NAMALWA (cell line): Measurements from ENCODE around the gene KSR2.
"Not testable (repeated sequence)": the region's sequence is repeated elsewhere in the genome, so short reads cannot be mapped to it uniquely, and the experiment has no call there.

ENCODE experiments used
- DNase-seq: peaks from one replicate; pipeline ENCODE4 v3.0.0-alpha.2; 2015; ENCODE audit warnings: low spot score

Gene KSR2

DNA sequence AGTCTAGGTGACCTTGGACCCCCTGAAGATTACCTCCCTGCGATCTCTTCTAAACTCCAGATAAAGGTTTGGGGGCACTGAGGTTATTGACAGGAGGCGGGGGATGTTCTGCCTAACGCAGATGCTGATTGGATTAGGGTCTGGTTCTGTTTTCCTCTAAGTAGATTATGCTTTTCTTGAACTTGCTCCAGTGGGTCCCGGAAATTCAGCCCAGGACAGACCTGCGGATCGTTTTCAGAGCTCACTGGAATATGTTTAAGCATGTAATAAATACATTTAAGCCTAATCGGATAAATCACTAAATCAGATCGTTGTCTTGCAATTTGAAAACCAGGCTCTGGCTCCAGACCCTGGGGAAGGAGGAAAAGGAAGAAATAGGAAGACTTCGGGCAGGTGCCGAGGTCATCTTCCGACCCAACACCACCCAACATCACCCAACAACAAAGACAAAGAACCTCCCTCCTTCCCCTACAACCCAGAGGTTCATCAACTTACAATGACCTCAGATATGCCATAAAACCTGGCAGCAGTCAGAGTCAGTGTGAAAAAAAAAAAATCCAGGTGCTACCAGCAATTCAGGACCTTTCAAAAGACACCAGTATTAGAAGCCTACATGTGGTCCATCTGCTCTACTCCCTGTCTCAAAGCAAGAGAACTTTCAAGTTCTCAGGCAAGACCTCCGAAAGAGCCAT, 148.4 kb downstream of the KSR2 start:
- no peak for DNase-seq

DNA sequence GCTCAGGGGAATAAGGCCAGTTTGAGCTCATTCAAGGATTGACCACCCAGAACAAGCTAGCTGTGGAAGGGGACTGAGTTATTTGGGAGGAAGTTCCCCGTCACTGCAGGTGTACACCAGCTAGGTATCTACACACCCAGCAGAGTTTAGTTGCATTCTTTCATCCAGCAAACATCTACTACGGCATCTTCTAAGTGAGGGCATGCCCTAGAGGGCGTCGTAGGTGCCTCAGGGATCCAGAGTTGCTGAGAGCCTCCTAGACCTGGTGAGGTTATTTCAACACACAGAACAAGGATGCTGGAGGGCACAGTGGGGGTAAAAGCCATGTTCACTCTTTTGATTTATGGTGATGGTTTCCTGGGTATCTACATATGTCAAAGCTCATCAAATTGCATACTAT, 149.6 kb downstream of the KSR2 start:
- DNase-seq, result no peak

DNA sequence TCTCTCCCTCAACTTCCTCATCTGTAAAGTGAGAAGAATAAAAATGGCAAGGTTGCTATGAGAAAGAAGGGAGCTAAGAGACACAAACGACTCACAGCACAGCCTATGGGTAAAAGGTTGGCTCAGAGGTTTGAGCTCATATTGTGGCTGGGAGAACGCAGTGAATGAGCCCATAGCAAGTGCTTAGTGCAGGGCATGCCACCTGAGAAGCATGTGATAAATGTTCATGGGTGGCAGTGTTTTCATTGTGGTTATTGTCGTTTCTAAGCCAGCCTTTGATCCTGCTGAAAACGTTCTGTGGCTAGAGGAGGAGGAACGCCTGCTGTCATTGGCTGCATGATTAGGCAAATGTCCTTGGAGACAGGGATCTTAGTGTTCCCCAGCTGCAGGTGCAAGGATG, 150.4 kb downstream of the KSR2 start:
- no peak for DNase-seq

DNA sequence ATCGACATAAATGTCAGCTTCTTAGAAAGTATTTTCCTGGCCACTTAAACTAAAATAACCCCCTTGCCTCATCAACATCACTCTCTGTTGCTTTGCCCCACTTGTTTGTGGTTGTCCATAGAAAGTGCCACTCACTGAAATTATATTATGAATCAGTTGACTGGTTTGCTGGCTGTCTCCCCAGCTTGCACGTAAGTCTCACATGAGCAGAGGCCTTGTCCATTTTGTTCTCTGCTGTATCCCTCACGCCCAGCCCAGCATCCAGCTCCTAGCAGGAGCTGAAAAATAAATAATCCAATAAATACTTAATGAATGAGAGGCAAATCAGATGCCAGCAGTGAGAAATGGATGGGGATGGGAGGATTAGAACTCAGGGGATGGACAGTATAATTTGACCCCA, 159.3 kb downstream of the KSR2 start:
- DNase-seq, result no peak

DNA sequence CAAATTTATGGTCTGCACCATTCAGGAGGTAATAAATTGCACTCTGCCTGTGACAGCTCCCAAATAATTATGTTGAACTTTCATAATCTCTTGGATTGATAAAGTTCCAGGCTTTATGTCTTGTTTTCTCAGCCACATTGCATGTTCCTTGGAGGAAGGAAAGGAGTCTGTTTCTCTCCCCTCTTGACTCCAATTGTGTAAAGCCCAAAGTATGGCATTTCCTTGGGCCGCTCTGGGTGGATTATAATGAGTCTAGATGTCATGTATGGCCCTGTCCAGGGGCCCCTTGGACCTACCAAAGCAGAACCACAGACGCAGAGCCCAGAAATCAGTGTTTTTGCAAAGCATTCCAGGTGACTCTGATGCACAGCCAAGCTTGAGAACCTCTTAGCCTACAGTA, 160.8 kb downstream of the KSR2 start:
- no peak for DNase-seq

DNA sequence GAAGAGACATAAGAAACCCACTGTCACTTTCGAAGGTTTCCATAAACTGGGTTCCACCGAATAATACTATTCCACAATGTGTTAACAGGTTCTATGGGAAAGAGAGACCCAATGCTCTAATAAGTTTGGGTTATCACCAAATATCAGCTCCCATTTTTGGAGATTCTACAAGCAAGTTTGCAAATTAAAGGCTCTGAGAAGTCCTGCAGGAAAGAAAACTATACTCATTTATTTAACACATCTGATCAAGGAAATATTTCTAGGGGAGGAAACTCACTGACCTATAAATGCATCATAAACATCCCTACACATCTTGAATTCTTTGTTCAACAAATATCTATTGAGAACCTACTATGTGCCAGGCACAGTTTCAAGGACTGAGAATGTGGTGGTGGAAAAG, 161.4 kb downstream of the KSR2 start:
- no peak for DNase-seq

DNA sequence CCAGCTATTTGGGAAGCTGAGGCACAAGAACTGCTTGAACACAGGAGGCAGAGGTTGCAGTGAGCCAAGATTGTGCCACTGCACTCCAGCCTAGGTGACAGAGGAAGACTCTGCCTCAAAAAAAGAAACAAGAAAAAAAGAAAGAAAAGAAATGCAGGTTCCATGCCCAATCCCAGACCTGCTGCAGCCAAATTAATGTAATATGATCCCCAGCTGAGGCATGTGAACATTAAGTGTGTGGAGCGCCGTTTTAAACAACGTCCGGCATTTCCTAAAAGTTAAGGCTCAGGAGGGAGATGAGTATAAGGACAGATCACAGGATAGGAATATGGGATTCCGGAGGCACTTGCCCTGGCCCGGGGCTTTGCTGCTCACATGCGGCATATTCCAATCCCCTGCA, 162.9 kb downstream of the KSR2 start:
- no peak for DNase-seq

DNA sequence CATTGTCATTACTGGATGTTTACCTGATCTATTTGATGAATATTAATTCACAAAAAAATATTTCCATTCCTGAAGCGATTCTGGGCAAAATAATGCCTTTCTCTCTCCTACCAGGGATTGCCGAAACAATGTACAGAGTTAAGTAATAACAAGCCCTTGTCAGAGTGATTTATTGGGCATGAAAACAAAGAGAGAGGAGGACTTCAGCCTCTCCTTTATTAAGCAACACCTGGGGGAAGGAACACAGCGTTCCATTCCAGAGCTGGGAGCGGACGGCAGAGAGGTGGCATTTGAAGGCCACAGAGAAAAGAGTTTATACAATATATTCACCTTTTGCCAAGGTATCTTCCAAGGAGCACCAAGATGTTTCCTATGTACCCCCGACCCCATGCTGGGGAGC, 165.8 kb downstream of the KSR2 start:
- no peak for DNase-seq

DNA sequence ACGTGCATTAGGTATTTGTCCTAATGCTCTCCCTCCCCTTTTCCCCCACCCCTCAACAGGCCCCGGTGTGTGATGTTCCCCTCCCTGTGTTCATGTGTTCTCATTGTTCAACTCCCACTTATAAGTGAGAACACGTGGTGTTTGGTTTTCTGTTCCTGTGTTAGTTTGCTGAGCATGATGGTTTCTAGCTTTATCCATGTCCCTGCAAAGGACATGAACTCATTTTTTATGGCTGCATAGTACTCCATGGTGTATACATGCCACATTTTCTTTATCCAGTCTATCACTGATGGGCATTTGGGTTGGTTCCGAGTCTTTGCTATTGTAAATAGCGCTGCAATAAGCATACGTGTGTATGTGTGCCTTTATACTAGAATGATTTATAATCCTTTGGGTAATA, 168.1 kb downstream of the KSR2 start:
- DNase-seq, result not testable (repeated sequence)

DNA sequence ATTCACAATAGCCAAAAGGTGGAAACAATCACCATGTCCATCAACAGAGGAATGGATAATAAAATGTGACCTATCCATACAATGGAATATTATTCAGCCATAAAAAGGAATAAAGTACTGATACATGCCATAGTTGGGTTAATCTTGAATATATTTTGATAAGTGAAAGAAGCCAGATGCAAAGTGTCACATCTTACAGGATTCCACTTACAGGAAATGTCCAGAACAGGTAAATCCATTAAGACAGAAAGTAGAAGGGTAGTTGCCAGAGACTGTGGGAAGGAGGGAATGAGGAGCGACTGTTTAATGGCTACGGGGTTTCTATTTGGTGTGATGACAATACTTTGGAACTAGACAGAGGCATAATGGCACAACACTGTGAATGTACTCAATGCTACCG, 171.6 kb downstream of the KSR2 start:
- no peak for DNase-seq

DNA sequence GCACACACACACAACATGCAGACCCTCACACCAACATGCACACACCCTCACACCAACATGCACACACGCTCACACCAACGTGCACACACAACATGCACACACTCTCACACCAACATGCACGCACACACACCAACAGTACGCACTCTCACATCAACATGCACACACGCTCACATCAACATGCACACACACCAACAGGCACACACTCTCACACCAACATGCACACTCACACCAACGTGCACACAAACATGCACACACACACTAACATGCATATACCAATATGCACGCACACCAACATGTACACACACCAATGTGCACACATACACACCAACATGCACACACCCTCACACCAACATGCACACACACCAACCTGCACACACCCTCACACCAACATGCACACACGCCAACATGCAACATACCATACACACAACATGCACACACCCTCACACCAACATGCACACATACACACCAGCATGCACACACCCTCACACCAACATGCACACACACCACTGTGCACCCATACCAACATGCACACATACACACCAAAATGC, 175.8 kb downstream of the KSR2 start:
- no peak for DNase-seq

DNA sequence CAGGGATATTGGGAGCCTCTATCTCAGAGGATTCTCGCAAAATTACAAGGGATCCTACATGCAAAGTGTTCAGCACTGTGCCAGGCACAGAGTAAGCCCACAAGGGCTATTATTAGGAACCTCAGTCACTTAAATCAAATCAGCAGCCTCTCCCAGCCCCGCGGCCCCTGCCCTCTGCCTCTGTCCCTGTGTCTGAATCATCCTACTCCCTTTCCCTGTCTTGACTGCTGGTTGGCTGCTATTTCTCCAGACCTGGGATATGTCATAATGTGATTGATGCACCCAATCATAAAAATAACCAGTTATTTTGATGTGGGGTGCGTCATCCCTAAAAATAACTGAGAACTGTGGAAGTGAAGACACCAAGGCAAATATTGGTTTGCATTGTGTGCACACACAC, 176.3 kb downstream of the KSR2 start:
- no peak for DNase-seq

DNA sequence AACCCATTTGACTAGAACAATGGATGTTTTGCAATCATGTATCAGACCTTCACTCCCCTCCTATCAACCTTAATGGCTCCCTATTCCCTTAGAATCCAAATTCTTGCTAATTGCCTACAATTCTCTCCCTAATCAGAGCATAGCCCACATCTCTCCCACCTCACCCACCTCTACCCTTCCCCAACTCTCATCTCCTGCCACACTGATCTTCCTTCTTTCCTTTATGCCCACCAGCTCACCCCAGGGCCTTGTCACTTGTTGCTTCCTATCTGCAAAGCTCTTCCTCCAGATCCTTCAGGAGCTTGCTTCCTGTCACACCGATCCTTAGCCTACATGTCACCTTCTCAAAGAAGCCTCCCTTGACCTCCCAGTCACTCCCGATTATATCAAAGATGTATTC, 177.8 kb downstream of the KSR2 start:
- DNase-seq, result no peak

DNA sequence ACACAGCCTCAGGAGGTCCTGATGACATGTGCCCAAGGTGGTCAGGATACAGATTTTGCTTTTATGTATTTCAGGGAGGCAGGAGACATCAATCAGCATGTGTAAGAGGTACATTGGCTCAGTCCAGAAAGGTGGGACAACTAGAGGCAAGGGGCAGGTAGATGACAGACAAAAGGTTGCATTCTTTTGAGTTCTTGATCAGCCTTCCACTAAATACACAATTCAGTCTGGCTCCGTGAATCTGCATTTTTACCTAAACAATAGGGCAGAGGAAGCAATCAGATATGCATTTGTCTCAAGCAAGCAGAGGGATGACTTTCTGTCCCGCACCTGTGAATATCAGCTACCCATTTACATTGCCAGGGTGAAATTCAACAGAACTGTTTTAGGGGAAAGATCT, 178.6 kb downstream of the KSR2 start:
- no peak for DNase-seq

DNA sequence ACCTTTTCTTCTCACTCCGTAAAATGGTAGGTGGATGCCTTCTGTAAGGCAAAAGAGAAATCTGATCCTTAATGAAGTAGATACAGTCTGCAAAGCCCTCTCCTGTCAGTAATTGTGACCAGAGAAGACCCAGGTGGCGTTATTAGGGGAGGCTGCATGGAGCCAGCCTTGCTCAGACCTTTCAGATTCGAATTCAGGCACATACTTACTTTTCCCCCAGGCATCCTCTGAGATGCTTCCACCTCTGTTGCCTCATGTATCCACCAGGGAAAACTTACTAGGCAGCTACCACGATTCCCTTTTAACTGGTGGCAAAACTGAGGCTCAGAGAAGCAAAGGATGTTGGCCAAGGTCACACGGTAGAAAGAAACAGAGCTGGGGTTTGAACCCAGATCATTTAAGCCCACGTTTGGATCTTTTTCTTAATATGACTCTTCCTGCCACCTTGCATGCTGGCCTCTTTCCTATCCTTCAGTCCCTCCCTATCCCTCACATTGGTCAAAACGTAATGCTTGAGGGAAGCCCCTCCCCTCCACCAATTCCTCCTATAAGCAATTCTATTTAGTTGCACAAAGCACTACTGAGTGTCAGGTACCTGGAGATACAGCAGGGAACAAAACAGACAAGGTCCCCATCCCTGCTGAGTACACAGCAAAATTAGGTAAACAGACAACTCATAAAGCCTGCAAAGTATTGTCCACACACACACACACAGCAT, 179.4 kb downstream of the KSR2 start:
- no peak for DNase-seq

DNA sequence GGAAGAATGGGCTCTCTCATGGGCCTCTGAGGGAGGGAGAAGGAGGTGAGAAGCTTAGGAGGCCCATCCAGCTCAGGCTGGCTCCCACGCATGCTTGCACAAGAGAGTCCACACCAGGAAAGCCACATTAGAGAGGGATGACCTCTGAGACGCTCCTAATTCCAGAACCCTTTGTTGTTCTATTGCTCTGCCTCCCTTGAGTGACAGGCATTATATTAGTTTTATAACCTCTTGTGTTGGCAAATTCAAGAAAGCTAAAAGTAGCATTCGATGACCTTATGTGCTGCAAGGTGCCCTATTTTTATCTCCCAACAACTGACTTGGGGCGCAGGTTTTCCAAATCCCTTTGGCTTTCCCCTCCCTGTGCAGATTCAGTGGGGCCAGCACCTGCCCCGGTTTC, 190.1 kb downstream of the KSR2 start:
- no peak for DNase-seq

DNA sequence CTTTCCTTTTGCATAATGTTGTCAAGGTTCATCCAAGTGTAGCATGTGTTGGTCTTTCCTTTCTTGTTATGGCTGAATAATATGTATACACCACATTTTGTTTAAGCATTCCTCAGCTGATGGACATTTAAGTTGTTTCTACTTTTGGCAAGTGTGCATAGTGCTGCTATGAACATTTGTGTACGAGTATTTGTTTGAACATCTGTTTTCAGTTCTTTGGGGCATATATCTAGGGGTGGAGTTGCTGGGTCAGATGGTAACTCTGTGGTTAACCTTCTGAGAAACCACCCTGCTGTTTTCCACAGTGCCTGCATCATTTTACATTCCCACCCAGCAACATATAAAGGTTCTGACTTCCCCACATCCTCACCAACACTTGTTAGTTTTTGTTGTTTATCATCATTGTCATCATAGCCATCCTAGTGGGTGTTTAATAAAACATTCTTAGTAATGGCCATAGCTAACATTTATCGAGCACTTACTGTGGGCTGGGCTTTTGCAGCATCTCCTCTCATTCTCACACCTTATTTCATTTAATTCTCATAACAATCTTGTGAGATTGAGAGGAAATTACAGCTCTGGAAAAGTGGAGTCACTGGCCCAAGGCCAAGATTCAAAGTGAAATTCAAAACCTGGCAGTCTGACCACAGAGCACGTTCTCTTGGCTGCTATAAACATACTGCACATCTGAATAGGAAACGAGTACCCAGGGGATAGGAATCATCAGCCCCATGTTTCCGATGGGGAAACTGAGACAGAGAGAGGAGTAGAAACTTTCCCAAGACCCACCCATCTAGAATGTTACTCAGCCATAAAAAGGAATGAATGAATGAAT, 193.6 kb downstream of the KSR2 start:
- no peak for DNase-seq

DNA sequence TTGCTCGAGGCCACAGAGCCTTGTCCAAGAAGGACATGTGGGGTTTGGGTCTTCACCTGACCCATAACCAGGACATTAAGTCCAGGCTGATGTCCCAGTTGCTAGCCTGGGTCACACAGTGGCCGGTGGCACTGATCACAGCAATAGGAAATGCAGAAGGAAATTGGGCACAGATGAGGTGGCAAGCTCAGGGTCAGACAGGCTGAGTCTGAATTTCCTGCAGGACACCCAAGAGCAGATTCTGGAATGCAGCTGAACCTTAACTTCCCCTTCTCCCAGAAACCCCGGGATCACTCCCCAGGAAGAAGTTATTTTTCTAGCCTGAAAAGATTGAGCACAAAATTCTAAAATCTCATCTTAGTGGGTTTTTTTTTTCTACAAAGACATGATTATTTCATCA, 199.9 kb downstream of the KSR2 start:
- DNase-seq, result no peak

DNA sequence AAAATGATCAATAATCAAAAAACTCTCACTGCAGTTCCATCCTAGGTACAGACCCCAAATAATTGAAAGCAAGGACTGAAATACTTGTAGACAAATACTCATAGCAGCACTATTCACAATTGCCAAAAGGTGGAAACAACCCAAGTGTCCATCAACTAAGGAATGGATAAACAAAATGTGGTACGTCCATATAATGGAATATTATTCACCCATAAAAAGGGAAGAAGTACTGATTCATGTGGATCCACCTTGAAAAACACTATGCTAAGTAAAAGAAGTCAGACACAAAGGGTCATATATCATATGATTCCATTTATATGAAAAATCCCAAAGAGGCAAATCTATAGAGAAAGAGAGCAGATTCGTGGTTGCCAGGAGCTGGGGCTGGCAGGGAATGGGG, 202.8 kb downstream of the KSR2 start:
- no peak for DNase-seq

DNA sequence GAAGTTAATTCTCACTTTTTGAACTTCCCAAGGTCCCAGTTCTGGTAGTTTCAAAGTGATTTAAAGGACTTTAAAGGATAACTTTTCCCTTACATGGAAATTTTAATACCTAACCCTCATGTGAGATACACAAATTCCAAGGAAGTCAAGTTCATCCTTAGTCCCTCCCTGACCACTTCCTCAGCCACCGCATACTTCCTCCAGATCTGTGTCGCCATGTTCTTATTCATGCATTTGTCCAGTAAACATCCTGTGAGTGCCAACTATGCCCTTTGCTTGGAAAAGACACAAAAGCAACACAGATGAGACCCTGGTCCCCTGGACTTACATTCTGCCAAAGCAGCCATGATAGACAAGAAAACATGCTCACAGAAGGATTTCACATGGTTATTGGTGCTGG, 206.6 kb downstream of the KSR2 start:
- no peak for DNase-seq

DNA sequence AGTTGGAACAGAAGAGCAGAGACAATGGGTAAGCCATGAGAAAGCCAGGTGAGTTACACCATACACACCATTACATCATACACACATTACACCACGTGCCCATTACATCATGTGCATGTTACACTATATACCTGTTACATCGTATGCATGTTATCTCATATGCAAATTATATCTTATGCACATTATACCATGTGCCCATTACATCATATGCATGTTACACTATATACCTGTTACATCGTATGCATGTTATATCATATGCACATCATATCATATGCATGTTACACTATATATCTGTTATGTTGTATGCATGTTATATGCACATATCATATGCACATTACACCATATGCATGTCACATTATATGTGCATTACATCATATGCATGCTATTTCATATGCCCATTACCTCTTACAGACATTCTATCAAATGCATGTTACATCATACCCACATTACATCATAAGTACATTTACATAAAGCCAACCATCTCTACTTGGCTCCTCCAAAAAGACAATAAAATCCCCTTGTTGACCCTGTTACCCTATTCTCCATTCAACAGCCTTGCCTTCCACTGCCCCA, 207.2 kb downstream of the KSR2 start:
- no peak for DNase-seq

DNA sequence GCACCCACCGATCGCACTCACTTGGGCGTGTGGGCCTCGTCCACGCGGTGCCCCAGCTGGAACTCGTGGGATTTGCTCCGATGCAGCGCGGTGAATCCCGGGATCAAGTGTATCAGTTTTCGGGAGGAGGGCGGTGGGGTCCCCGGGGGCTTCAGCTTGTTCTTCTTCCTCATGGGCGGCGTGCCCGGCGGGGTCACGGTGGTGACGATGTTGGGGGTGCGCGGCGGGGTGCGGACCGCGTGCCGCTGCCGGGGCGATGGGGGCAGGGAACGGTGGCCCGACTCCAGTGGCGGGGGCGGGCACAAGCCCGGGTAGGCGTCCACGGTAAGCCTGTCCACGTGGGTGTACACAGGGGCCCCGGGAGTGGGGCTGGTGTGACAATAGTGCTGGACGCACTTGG, 207.8 kb downstream of the KSR2 start:
- no peak for DNase-seq

DNA sequence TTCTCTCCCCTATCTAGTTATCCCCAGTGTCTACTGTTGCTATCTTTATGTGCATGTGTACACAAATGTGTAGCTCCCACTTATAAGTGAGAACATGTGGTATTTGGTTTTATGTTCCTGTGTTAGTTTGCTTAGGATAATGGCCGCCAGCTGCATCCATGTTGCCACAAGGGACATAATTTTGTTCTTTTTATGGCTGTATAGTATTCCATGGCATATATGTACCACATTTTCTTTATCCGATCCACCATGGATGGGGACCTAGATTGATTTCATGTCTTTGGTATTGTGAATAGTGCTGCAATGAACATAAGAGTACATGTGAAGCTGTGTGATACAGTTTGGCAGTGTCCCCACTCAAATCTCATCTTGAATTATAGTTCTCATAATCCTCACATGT, 218.1 kb downstream of the KSR2 start:
- no peak for DNase-seq
